ENCODE data around the gene SH3BGRL.

DNA sequence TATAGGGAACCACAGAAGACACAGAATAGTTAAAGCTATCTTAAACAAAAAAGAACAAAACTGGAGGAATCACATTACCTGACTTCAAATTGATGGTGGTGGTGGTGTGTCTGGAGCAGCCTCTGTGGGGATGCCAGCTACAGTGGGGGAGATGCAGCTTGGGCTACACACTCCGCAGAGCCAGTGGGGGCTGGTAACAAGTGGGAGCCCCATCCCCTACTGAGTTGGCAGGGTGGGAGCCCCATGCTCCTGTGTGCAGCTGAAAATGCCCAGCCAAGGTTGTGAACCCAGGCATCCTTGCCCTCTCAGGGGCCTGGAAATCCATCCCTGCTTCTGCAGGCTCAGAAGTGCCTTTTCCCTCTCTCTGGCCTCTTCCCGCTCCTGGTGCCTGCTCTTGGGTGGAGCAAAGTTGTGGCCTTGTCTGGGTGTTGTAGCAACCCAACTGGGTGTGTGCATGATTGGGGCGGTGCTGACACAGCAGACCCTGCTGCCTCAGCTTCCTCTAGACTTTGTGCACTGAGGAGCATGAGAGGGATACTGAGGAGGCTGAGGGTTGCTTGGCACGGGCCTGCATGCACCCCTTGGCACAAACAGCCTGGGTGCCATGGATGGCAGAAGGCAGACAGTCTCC lies 38.9 kb downstream of the SH3BGRL start:
- TF ChIP-seq ZNF138 (CRISPR knock-in tag; IDR thresholded peaks at IDR 0.05; ENCODE audit: low read depth): no peak
- TF ChIP-seq PHF20 (CRISPR knock-in tag; IDR thresholded peaks at IDR 0.05): no peak
- no peak for TF ChIP-seq SETDB1 (CRISPR knock-in tag; IDR thresholded peaks at IDR 0.05; ENCODE audit: borderline replicate concordance)
- TF ChIP-seq TAF15 (IDR thresholded peaks at IDR 0.05; ENCODE audit: low read depth, low read length, poor library complexity, severe bottlenecking): no peak
- TF ChIP-seq ZNF263 (CRISPR knock-in tag; IDR thresholded peaks at IDR 0.05): no peak
- TF ChIP-seq, protein P1, sequence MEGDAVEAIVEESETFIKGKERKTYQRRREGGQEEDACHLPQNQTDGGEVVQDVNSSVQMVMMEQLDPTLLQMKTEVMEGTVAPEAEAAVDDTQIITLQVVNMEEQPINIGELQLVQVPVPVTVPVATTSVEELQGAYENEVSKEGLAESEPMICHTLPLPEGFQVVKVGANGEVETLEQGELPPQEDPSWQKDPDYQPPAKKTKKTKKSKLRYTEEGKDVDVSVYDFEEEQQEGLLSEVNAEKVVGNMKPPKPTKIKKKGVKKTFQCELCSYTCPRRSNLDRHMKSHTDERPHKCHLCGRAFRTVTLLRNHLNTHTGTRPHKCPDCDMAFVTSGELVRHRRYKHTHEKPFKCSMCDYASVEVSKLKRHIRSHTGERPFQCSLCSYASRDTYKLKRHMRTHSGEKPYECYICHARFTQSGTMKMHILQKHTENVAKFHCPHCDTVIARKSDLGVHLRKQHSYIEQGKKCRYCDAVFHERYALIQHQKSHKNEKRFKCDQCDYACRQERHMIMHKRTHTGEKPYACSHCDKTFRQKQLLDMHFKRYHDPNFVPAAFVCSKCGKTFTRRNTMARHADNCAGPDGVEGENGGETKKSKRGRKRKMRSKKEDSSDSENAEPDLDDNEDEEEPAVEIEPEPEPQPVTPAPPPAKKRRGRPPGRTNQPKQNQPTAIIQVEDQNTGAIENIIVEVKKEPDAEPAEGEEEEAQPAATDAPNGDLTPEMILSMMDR (CRISPR knock-in tag; IDR thresholded peaks at IDR 0.05): no peak
- no peak for TF ChIP-seq JUND (CRISPR knock-in tag; IDR thresholded peaks at IDR 0.05)
- TF ChIP-seq POLR2A (IDR thresholded peaks at IDR 0.05; ENCODE audit: insufficient read depth in 1 of 2, low read depth in 2 of 2, low read length in 2 of 2): no peak

All from HepG2 (cell line).